H1 (cell line): ENCODE measurements around the gene SMURF2. TPM values are rescaled to one million over a fixed set of nuclear protein-coding genes. Genes with fewer than 3 reads are reported as not detected.

Experiments
- GABPA ChIP-seq: IDR thresholded peaks from 2 replicates; pipeline ENCODE4 v1.6.1; 2011; ENCODE audit warnings: mild to moderate bottlenecking, low read length, moderate library complexity, borderline replicate concordance; ENCODE audit not compliant: insufficient read depth
- GTF2F1 ChIP-seq: IDR thresholded peaks from 2 replicates; pipeline ENCODE4 v1.6.1; 2012; ENCODE audit warnings: low read depth, low read length, improper control_type of control experiment, borderline replicate concordance
- MAFK ChIP-seq: IDR thresholded peaks from 2 replicates; pipeline ENCODE4 v1.6.1; 2012; ENCODE audit warnings: low read depth, mild to moderate bottlenecking, improper control_type of control experiment, low read length
- RXRA ChIP-seq: IDR thresholded peaks from 2 replicates; pipeline ENCODE4 v1.6.1; 2011; ENCODE audit warnings: low read depth, mild to moderate bottlenecking, low read length, moderate library complexity; ENCODE audit not compliant: insufficient read depth
- SAP30 ChIP-seq: fragments of 300-600 bp; sonication (generic); IDR thresholded peaks from 2 replicates; pipeline ENCODE4 v1.7.1; 2012; ENCODE audit warnings: low read length, moderate library complexity, mild to moderate bottlenecking, inconsistent platforms; ENCODE audit not compliant: insufficient read depth, insufficient replicate concordance
- SP2 ChIP-seq: IDR thresholded peaks from 2 replicates; pipeline ENCODE4 v1.6.1; 2012; ENCODE audit warnings: mild to moderate bottlenecking, low read length, inconsistent platforms
- TCF12 ChIP-seq: IDR thresholded peaks from 2 replicates; pipeline ENCODE4 v1.6.1; 2011; ENCODE audit warnings: low read depth, mild to moderate bottlenecking, low read length
- YY1 ChIP-seq: IDR thresholded peaks from 2 replicates; pipeline ENCODE4 v1.6.1; 2011; ENCODE audit warnings: low read depth, mild to moderate bottlenecking, low read length
- polyA plus RNA-seq, 7 experiments: library from polyadenylated mRNA; depleted of rRNA in 3 of 7; stranded (reverse) in 5 of 7; unstranded in 2 of 7; fragments of >200 nt in 5 of 7; fragments of 200-250 nt in 2 of 7; gene quantifications; 1 replicate in 5 of 7; 2 replicates in 1 of 7; 4 replicates in 1 of 7; pipeline versions ENCODE4 v1.2.1 to v1.2.3, GENCODE V29; 2011 to 2013; ENCODE audit warnings: missing spikeins in 2 of 7, mixed read lengths in 2 of 7
- total RNA-seq: library from RNA; stranded (reverse); fragmentation: NEBNext Ultra II Directional; extraction: Animal tissue kit (Norgen Biotek cat#: 25700); gene quantifications from 2 replicates; pipeline ENCODE4 v1.2.1, GENCODE V29; 2021
- TF ChIP-seq, protein P1 (sequence below): fragments of 300-600 bp; sonication (generic); IDR thresholded peaks from 2 replicates; pipeline ENCODE4 v1.7.1; 2012; ENCODE audit warnings: low read length, moderate library complexity, mild to moderate bottlenecking, inconsistent platforms; ENCODE audit not compliant: insufficient replicate concordance
- TF ChIP-seq, protein P2 (sequence below), 3 experiments: IDR thresholded peaks; 1 replicate in 2 of 3; 2 replicates in 1 of 3; pipeline versions ENCODE4 v1.5.1 to v1.6.1; 2011; ENCODE audit warnings: low read length in 3 of 3, mild to moderate bottlenecking in 3 of 3, inconsistent platforms in 2 of 3, low read depth in 1 of 3, moderate library complexity in 1 of 3; ENCODE audit not compliant: insufficient read depth in 1 of 3; ENCODE audit errors: control extremely low read depth in 1 of 3

Gene SMURF2
- total and polyA plus RNA-seq, 2 of the 8 experiments (the other 6 are each of a cell fraction or from before 2014, with no cell fraction given) = 7.2 to 29.2 TPM

DNA sequence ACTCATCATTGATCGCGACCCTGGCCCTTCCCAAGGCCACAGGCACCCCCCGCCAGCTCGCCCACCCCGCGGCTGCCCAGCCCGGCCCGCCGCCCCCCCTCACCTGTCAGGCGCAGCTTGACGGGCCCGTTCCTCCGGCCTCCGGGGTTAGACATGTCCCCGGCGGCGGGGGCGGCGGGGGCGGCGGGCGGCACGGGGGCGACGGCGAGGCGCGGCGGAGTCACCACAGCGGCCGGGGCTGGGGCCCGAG is 456 bp downstream of the SMURF2 start (continued):
- TF ChIP-seq, protein P1, sequence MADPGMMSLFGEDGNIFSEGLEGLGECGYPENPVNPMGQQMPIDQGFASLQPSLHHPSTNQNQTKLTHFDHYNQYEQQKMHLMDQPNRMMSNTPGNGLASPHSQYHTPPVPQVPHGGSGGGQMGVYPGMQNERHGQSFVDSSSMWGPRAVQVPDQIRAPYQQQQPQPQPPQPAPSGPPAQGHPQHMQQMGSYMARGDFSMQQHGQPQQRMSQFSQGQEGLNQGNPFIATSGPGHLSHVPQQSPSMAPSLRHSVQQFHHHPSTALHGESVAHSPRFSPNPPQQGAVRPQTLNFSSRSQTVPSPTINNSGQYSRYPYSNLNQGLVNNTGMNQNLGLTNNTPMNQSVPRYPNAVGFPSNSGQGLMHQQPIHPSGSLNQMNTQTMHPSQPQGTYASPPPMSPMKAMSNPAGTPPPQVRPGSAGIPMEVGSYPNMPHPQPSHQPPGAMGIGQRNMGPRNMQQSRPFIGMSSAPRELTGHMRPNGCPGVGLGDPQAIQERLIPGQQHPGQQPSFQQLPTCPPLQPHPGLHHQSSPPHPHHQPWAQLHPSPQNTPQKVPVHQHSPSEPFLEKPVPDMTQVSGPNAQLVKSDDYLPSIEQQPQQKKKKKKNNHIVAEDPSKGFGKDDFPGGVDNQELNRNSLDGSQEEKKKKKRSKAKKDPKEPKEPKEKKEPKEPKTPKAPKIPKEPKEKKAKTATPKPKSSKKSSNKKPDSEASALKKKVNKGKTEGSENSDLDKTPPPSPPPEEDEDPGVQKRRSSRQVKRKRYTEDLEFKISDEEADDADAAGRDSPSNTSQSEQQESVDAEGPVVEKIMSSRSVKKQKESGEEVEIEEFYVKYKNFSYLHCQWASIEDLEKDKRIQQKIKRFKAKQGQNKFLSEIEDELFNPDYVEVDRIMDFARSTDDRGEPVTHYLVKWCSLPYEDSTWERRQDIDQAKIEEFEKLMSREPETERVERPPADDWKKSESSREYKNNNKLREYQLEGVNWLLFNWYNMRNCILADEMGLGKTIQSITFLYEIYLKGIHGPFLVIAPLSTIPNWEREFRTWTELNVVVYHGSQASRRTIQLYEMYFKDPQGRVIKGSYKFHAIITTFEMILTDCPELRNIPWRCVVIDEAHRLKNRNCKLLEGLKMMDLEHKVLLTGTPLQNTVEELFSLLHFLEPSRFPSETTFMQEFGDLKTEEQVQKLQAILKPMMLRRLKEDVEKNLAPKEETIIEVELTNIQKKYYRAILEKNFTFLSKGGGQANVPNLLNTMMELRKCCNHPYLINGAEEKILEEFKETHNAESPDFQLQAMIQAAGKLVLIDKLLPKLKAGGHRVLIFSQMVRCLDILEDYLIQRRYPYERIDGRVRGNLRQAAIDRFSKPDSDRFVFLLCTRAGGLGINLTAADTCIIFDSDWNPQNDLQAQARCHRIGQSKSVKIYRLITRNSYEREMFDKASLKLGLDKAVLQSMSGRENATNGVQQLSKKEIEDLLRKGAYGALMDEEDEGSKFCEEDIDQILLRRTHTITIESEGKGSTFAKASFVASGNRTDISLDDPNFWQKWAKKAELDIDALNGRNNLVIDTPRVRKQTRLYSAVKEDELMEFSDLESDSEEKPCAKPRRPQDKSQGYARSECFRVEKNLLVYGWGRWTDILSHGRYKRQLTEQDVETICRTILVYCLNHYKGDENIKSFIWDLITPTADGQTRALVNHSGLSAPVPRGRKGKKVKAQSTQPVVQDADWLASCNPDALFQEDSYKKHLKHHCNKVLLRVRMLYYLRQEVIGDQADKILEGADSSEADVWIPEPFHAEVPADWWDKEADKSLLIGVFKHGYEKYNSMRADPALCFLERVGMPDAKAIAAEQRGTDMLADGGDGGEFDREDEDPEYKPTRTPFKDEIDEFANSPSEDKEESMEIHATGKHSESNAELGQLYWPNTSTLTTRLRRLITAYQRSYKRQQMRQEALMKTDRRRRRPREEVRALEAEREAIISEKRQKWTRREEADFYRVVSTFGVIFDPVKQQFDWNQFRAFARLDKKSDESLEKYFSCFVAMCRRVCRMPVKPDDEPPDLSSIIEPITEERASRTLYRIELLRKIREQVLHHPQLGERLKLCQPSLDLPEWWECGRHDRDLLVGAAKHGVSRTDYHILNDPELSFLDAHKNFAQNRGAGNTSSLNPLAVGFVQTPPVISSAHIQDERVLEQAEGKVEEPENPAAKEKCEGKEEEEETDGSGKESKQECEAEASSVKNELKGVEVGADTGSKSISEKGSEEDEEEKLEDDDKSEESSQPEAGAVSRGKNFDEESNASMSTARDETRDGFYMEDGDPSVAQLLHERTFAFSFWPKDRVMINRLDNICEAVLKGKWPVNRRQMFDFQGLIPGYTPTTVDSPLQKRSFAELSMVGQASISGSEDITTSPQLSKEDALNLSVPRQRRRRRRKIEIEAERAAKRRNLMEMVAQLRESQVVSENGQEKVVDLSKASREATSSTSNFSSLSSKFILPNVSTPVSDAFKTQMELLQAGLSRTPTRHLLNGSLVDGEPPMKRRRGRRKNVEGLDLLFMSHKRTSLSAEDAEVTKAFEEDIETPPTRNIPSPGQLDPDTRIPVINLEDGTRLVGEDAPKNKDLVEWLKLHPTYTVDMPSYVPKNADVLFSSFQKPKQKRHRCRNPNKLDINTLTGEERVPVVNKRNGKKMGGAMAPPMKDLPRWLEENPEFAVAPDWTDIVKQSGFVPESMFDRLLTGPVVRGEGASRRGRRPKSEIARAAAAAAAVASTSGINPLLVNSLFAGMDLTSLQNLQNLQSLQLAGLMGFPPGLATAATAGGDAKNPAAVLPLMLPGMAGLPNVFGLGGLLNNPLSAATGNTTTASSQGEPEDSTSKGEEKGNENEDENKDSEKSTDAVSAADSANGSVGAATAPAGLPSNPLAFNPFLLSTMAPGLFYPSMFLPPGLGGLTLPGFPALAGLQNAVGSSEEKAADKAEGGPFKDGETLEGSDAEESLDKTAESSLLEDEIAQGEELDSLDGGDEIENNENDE = no peak
- TF ChIP-seq MAFK (no peak), SP2 (no peak), YY1 (no peak), GABPA (no peak), TCF12 (no peak), SAP30 (no peak), GTF2F1 (no peak), RXRA (no peak)
- TF ChIP-seq, protein P2, sequence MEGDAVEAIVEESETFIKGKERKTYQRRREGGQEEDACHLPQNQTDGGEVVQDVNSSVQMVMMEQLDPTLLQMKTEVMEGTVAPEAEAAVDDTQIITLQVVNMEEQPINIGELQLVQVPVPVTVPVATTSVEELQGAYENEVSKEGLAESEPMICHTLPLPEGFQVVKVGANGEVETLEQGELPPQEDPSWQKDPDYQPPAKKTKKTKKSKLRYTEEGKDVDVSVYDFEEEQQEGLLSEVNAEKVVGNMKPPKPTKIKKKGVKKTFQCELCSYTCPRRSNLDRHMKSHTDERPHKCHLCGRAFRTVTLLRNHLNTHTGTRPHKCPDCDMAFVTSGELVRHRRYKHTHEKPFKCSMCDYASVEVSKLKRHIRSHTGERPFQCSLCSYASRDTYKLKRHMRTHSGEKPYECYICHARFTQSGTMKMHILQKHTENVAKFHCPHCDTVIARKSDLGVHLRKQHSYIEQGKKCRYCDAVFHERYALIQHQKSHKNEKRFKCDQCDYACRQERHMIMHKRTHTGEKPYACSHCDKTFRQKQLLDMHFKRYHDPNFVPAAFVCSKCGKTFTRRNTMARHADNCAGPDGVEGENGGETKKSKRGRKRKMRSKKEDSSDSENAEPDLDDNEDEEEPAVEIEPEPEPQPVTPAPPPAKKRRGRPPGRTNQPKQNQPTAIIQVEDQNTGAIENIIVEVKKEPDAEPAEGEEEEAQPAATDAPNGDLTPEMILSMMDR (IDR thresholded peaks at IDR 0.05; ENCODE audit: control extremely low read depth in 1 of 3, insufficient read depth in 1 of 3, low read depth in 1 of 3, low read length in 3 of 3) = no peak
